HepG2 (cell line): ENCODE data around the gene TRIM23. TPM values are rescaled to one million over a fixed set of nuclear protein-coding genes. Genes with fewer than 3 reads are reported as not detected.
A peak's percentile ranks its signal among the peaks of the same experiment; 100 is the strongest.

Experiments
- ARNTL ChIP-seq: sonication (generic); formaldehyde crosslinking; IDR thresholded peaks from 2 replicates; pipeline ENCODE4 v1.4.0; 2020; ENCODE audit warnings: mild to moderate bottlenecking, missing genetic modification reagents
- CC2D1A ChIP-seq: sonication (generic); formaldehyde crosslinking; IDR thresholded peaks from 2 replicates; pipeline ENCODE4 v1.8.1; 2023; ENCODE audit warnings: mild to moderate bottlenecking, missing genetic modification reagents
- FOXA1 ChIP-seq, 2 experiments: fragments of 450-650 bp in 1 of 2; sonication (generic) in 1 of 2; formaldehyde crosslinking in 1 of 2; IDR thresholded peaks; 2 replicates each; pipeline versions ENCODE4 v1.4.0 to v1.6.1; 2016 to 2020; ENCODE audit warnings: missing genetic modification reagents in 1 of 2
- GABPB1 ChIP-seq: IDR thresholded peaks from 2 replicates; pipeline ENCODE4 v1.6.1; 2016; ENCODE audit warnings: mild to moderate bottlenecking, missing genetic modification reagents, moderate library complexity, missing compliant biosample characterization
- KLF13 ChIP-seq: sonication (generic); formaldehyde crosslinking; IDR thresholded peaks from 2 replicates; pipeline ENCODE4 v1.4.0; 2020; ENCODE audit warnings: mild to moderate bottlenecking, missing genetic modification reagents
- MAFK ChIP-seq, 2 experiments: IDR thresholded peaks in 1 of 2; conservative IDR thresholded peaks in 1 of 2; 2 replicates each; pipeline ENCODE4 v1.6.1; 2011; ENCODE audit warnings: improper control_type of control experiment in 2 of 2, low read length in 2 of 2
- MZF1 ChIP-seq: sonication (generic); formaldehyde crosslinking; IDR thresholded peaks from 2 replicates; pipeline ENCODE4 v1.8.1; 2023; ENCODE audit warnings: mild to moderate bottlenecking, missing genetic modification reagents, borderline replicate concordance
- NONO ChIP-seq, 2 experiments: fragments of 450-650 bp in 1 of 2; sonication (generic) in 1 of 2; formaldehyde crosslinking in 1 of 2; IDR thresholded peaks in 1 of 2; conservative IDR thresholded peaks in 1 of 2; 2 replicates each; pipeline versions ENCODE4 v1.6.1 to v1.8.0; 2017 to 2022; ENCODE audit warnings: mild to moderate bottlenecking in 1 of 2, missing genetic modification reagents in 1 of 2, moderate library complexity in 1 of 2
- PAXIP1 ChIP-seq: sonication (generic); formaldehyde crosslinking; conservative IDR thresholded peaks from 2 replicates; pipeline ENCODE4 v1.4.0; 2020; ENCODE audit warnings: mild to moderate bottlenecking, missing genetic modification reagents, moderate library complexity
- RORA ChIP-seq: sonication (generic); formaldehyde crosslinking; IDR thresholded peaks from 2 replicates; pipeline ENCODE4 v1.5.0; 2020; ENCODE audit warnings: mild to moderate bottlenecking, missing genetic modification reagents, moderate library complexity
- ZC3H4 ChIP-seq: sonication (generic); formaldehyde crosslinking; IDR thresholded peaks from 2 replicates; pipeline ENCODE4 v1.4.0; 2020; ENCODE audit warnings: missing genetic modification reagents, borderline replicate concordance
- ZNF407 ChIP-seq: sonication (generic); formaldehyde crosslinking; IDR thresholded peaks from one replicate; pipeline ENCODE4 v1.5.1; 2020; ENCODE audit warnings: mild to moderate bottlenecking, missing genetic modification reagents; ENCODE audit errors: not compliant biosample characterization
- ZNF564 ChIP-seq: sonication (generic); formaldehyde crosslinking; IDR thresholded peaks from 2 replicates; pipeline ENCODE4 v1.8.1; 2023; ENCODE audit warnings: mild to moderate bottlenecking, missing genetic modification reagents
- ZNF577 ChIP-seq: sonication (generic); formaldehyde crosslinking; IDR thresholded peaks from 2 replicates; pipeline ENCODE4 v1.4.0; 2020; ENCODE audit warnings: mild to moderate bottlenecking, low read depth, missing genetic modification reagents, borderline replicate concordance
- polyA plus RNA-seq, 8 experiments: library from polyadenylated mRNA; depleted of rRNA in 3 of 8; stranded (reverse) in 7 of 8; unstranded in 1 of 8; fragments of >200 nt; fragmentation: Illumina TruSeq in 4 of 8; extraction: Trizol in 4 of 8; gene quantifications; 2 replicates each; pipeline versions ENCODE4 v1.2.1 to v1.2.3, GENCODE V29; 2011 to 2016; ENCODE audit warnings: low read depth in 4 of 8, missing spikeins in 1 of 8, mixed read lengths in 1 of 8; ENCODE audit not compliant: insufficient read depth in 1 of 8
- total RNA-seq, 5 experiments: library from RNA; depleted of rRNA; stranded (reverse); fragments of >200 nt; fragmentation: Illumina TruSeq; extraction: Trizol; gene quantifications; 2 replicates each; pipeline ENCODE4 v1.2.3, GENCODE V29; 2016; ENCODE audit warnings: low read depth in 1 of 5

TRIM23 gene
- total and polyA plus RNA-seq, 2 of the 13 experiments (the other 11 are each of a cell fraction or from before 2014, with no cell fraction given): 4.6 to 11.4 TPM

- TF ChIP-seq NONO (IDR thresholded peaks at IDR 0.05) (no peak), NONO (CRISPR knock-in tag; conservative IDR thresholded peaks at IDR 0.05) (peak; percentile 68), ZNF407 (CRISPR knock-in tag) (peak; percentile 70), ZNF564 (0 out of 2 replicates have a peak, but pooled peaks have one; percentile 67), CC2D1A (CRISPR knock-in tag) (0 out of 2 replicates have a peak, but pooled peaks have one; percentile 74), ARNTL (CRISPR knock-in tag) (no peak), MZF1 (CRISPR knock-in tag) (no peak), KLF13 (no peak), MAFK (conservative IDR thresholded peaks at IDR 0.05 in 1 of 2, IDR thresholded peaks at IDR 0.05 in 1 of 2; ENCODE audit: low read length in 2 of 2) (peak in 1 of 2 experiments; percentile 39; a peak in 2 of 4 replicates), PAXIP1 (CRISPR knock-in tag) (peak; percentile 33; the same call in 1 of the 2 replicates), GABPB1 (peak; percentile 80), ZNF577 (CRISPR knock-in tag) (no peak), RORA (CRISPR knock-in tag) (no peak), ZC3H4 (CRISPR knock-in tag) (no peak), FOXA1 (IDR thresholded peaks at IDR 0.05) (no peak), FOXA1 (CRISPR knock-in tag; IDR thresholded peaks at IDR 0.05) (no peak)
Measured at GRCh38 chr5:65562731-65563701, 61.1 kb downstream of the TRIM23 start, which contains the start of the genes CENPK and PPWD1 (continued).
